Measurements from ENCODE around the gene ANOS1.

DNA sequence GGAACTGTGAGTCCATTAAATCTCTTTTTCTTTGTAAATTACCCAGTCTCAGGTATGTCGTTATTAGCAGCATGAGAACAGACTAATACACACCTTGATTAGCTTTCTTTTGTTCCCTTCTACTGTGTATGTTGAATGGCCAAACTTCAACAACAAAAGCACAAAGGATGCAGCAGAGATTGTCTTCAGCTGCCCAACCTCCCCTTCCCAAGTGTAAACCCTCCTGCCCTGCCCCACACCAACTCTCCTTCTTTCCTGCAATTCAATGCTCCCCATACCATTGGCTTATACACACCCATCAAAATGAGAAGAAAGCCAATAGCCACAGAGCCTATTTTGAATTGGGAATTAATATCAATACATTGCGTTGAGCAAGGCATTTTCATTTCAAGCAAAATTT, 27.8 kb downstream of the ANOS1 start:
- TF ChIP-seq POLR2AphosphoS5 (IDR thresholded peaks at IDR 0.05; ENCODE audit: borderline replicate concordance, low read depth, low read length) (no peak), EZH2 (IDR thresholded peaks at IDR 0.05) (no peak), FOXP2 (optimal IDR thresholded peaks at IDR 0.05; ENCODE audit: control extremely low read depth, extremely low read length, insufficient read depth) (no peak)
